H1 (cell line): ENCODE measurements around the gene LCN10. TPM values are rescaled to one million over a fixed set of nuclear protein-coding genes. Genes with fewer than 3 reads are reported as not detected.
A peak's percentile ranks its signal among the peaks of the same experiment; 100 is the strongest.

Experiments
- CTCF ChIA-PET: fragments of 300-600 bp; sonication (Branson Sonifier 250); formaldehyde crosslinking; loops from one replicate; lab custom pipeline; 2021; ENCODE audit not compliant: partially characterized antibody; lab: Charles Lee
- POLR2A ChIA-PET: fragments of 300-600 bp; sonication (Branson Sonifier 250); formaldehyde crosslinking; loops from one replicate; lab custom pipeline; 2021; ENCODE audit warnings: inconsistent platforms; ENCODE audit not compliant: partially characterized antibody; lab: Charles Lee
- DNase-seq, 2 experiments: peaks; one replicate each; pipeline versions ENCODE4 v3.0.0 to v3.0.0-alpha.2; 2010 to 2022; ENCODE audit warnings: low spot score in 2 of 2, low read depth in 1 of 2, mixed read lengths in 1 of 2
- FAIRE-seq: peaks from 2 replicates; lab custom pipeline; 2011; peaks lifted over from hg19 to GRCh38; lab: Jason Lieb, UNC
- H2AFZ ChIP-seq: 2 replicates; pipeline ENCODE4 v1.8.1; 2012; ENCODE audit warnings: low read length, inconsistent platforms
- H2AK5ac ChIP-seq: 2 replicates; pipeline ENCODE4 v1.6.1; 2013; ENCODE audit warnings: low read depth, low read length
- H2BK120ac ChIP-seq: replicated peaks from 2 replicates; pipeline ENCODE3; 2013; ENCODE audit warnings: low read depth, low read length, inconsistent platforms
- H2BK12ac ChIP-seq: 2 replicates; pipeline ENCODE4 v1.6.1; 2013; ENCODE audit warnings: low read depth, low read length
- H2BK15ac ChIP-seq: 2 replicates; pipeline ENCODE4 v1.6.1; 2013; ENCODE audit warnings: low read length
- H2BK20ac ChIP-seq: 2 replicates; pipeline ENCODE4 v1.6.1; 2013; ENCODE audit warnings: low read length
- H2BK5ac ChIP-seq: 2 replicates; pipeline ENCODE4 v1.6.1; 2013; ENCODE audit warnings: low read depth, low read length
- H3K14ac ChIP-seq: 2 replicates; pipeline ENCODE4 v1.6.1; 2013; ENCODE audit warnings: inconsistent platforms; ENCODE audit not compliant: insufficient read length
- H3K18ac ChIP-seq: 2 replicates; pipeline ENCODE4 v1.6.1; 2013; ENCODE audit warnings: low read length; ENCODE audit errors: extremely low read depth
- H3K23ac ChIP-seq: 2 replicates; pipeline ENCODE4 v1.6.1; 2013; ENCODE audit warnings: inconsistent platforms; ENCODE audit not compliant: insufficient read length
- H3K23me2 ChIP-seq: 2 replicates; pipeline ENCODE4 v1.6.1; 2013; ENCODE audit warnings: low read depth, low read length
- H3K27ac ChIP-seq: 2 replicates; pipeline ENCODE4 v1.6.1; 2011; ENCODE audit warnings: low read depth, low read length, inconsistent platforms
- H3K27me3 ChIP-seq, 4 experiments: replicated peaks in 1 of 4; 1 replicate in 1 of 4; 2 replicates in 3 of 4; pipeline versions ENCODE4 v1.6.1 to v1.8.1; 2011 to 2013; ENCODE audit warnings: low read length in 3 of 4, mild to moderate bottlenecking in 3 of 4, inconsistent platforms in 2 of 4, mixed read lengths in 2 of 4, moderate library complexity in 1 of 4; ENCODE audit not compliant: control insufficient read depth in 3 of 4, insufficient read depth in 3 of 4; ENCODE audit errors: extremely low read depth in 1 of 4
- H3K36me3 ChIP-seq, 4 experiments: 2 replicates each; pipeline versions ENCODE4 v1.6.1 to v1.8.1; 2011 to 2013; ENCODE audit warnings: mild to moderate bottlenecking in 4 of 4, low read length in 3 of 4, moderate library complexity in 2 of 4, control low read depth in 1 of 4, inconsistent platforms in 1 of 4; ENCODE audit not compliant: insufficient read depth in 4 of 4, control insufficient read depth in 2 of 4
- H3K4ac ChIP-seq: replicated peaks from 2 replicates; pipeline ENCODE3; 2013; ENCODE audit warnings: low read length, low read depth, mixed read lengths, inconsistent platforms; ENCODE audit not compliant: insufficient read length
- H3K4me1 ChIP-seq, 4 experiments: replicated peaks in 1 of 4; 1 replicate in 1 of 4; 2 replicates in 3 of 4; pipeline versions ENCODE4 v1.6.1 to v1.8.1; 2011 to 2013; ENCODE audit warnings: low read length in 3 of 4, inconsistent platforms in 2 of 4, mixed read lengths in 1 of 4; ENCODE audit not compliant: insufficient read depth in 4 of 4, control insufficient read depth in 3 of 4
- H3K4me2 ChIP-seq, 2 experiments: 2 replicates each; pipeline versions ENCODE4 v1.6.1 to v1.8.1; 2011 to 2013; ENCODE audit warnings: low read depth in 2 of 2, low read length in 2 of 2, control low read depth in 1 of 2, inconsistent platforms in 1 of 2, mild to moderate bottlenecking in 1 of 2; ENCODE audit not compliant: insufficient read depth in 1 of 2
- H3K4me3 ChIP-seq, 4 experiments: fragments of 200-600, 300-600 bp in 1 of 4; sonication (generic), shearing (Covaris generic), sonication (Bioruptor Twin) in 1 of 4; 2 replicates each; pipeline versions ENCODE4 v1.5.1 to v1.8.1; 2011 to 2016; ENCODE audit warnings: low read length in 4 of 4, low read depth in 3 of 4, control low read depth in 2 of 4, inconsistent platforms in 2 of 4, mild to moderate bottlenecking in 2 of 4, mixed read lengths in 1 of 4, moderate library complexity in 1 of 4; ENCODE audit not compliant: insufficient read depth in 2 of 4; ENCODE audit errors: extremely low read depth in 1 of 4
- H3K56ac ChIP-seq: replicated peaks from 2 replicates; pipeline ENCODE3; 2013; ENCODE audit warnings: low read depth, mild to moderate bottlenecking, mixed read lengths, low read length, inconsistent platforms; ENCODE audit not compliant: insufficient read length
- H3K79me1 ChIP-seq: 2 replicates; pipeline ENCODE4 v1.6.1; 2013; ENCODE audit warnings: low read depth, low read length, control low read depth
- H3K79me2 ChIP-seq, 2 experiments: 2 replicates each; pipeline versions ENCODE4 v1.6.1 to v1.8.1; 2012 to 2013; ENCODE audit warnings: low read length in 2 of 2, mild to moderate bottlenecking in 2 of 2, inconsistent platforms in 1 of 2; ENCODE audit not compliant: insufficient read depth in 2 of 2, control insufficient read depth in 1 of 2
- H3K9ac ChIP-seq, 4 experiments: replicated peaks in 1 of 4; 1 replicate in 1 of 4; 2 replicates in 3 of 4; pipeline versions ENCODE4 v1.6.1 to v1.8.1; 2011 to 2013; ENCODE audit warnings: low read depth in 3 of 4, low read length in 3 of 4, control low read depth in 2 of 4, mild to moderate bottlenecking in 2 of 4, moderate library complexity in 2 of 4, inconsistent platforms in 1 of 4; ENCODE audit errors: extremely low read depth in 1 of 4
- H3K9me3 ChIP-seq, 2 experiments: 2 replicates each; pipeline versions ENCODE4 v1.6.1 to v1.8.1; 2012 to 2013; ENCODE audit warnings: mild to moderate bottlenecking in 2 of 2, moderate library complexity in 2 of 2, control low read depth in 1 of 2, inconsistent platforms in 1 of 2, low read depth in 1 of 2, low read length in 1 of 2, mixed read lengths in 1 of 2; ENCODE audit not compliant: insufficient read depth in 2 of 2
- H4K20me1 ChIP-seq, 2 experiments: replicated peaks in 1 of 2; 2 replicates each; pipeline versions ENCODE3 to v1.8.1; 2011 to 2013; ENCODE audit warnings: inconsistent platforms in 2 of 2, low read length in 2 of 2, mild to moderate bottlenecking in 1 of 2; ENCODE audit not compliant: insufficient read depth in 2 of 2, control insufficient read depth in 1 of 2
- H4K5ac ChIP-seq: 2 replicates; pipeline ENCODE4 v1.6.1; 2013; ENCODE audit warnings: low read length, low read depth, mixed read lengths, inconsistent platforms; ENCODE audit not compliant: insufficient read length
- H4K8ac ChIP-seq: 2 replicates; pipeline ENCODE4 v1.8.0; 2013; ENCODE audit warnings: mild to moderate bottlenecking, moderate library complexity, low read length, inconsistent platforms; ENCODE audit not compliant: insufficient read depth; ENCODE audit errors: extremely low read depth
- H4K91ac ChIP-seq: replicated peaks from 2 replicates; pipeline ENCODE3; 2013; ENCODE audit warnings: low read length, mixed read lengths, inconsistent platforms; ENCODE audit not compliant: insufficient read length
- WGBS, 2 experiments: shearing (Covaris generic) in 1 of 2; methylation state at CpG; one replicate each; pipeline versions ENCODE4 v1.1.6 to v1.1.7; 2013 to 2015; ENCODE audit warnings: low lambda C conversion rate in 2 of 2, mixed read lengths in 2 of 2, inconsistent platforms in 1 of 2, low coverage in 1 of 2, missing lambda C conversion rate in 1 of 2; ENCODE audit not compliant: insufficient replicate concordance in 2 of 2, insufficient coverage in 1 of 2, insufficient read length in 1 of 2; ENCODE audit errors: extremely low coverage in 1 of 2, missing lambda C conversion rate in 1 of 2; 5-methylcytosine and 5-hydroxymethylcytosine counted together
- polyA plus RNA-seq, 7 experiments: library from polyadenylated mRNA; depleted of rRNA in 3 of 7; stranded (reverse) in 5 of 7; unstranded in 2 of 7; fragments of >200 nt in 5 of 7; fragments of 200-250 nt in 2 of 7; gene quantifications; 1 replicate in 5 of 7; 2 replicates in 1 of 7; 4 replicates in 1 of 7; pipeline versions ENCODE4 v1.2.1 to v1.2.3, GENCODE V29; 2011 to 2013; ENCODE audit warnings: missing spikeins in 2 of 7, mixed read lengths in 2 of 7
- total RNA-seq: library from RNA; stranded (reverse); fragmentation: NEBNext Ultra II Directional; extraction: Animal tissue kit (Norgen Biotek cat#: 25700); gene quantifications from 2 replicates; pipeline ENCODE4 v1.2.1, GENCODE V29; 2021

Gene LCN10
- total and polyA plus RNA-seq, 2 of the 8 experiments (the other 6 are each of a cell fraction or from before 2014, with no cell fraction given), result 2.6 to 2.8 TPM

GRCh38 chr9:136764301-136764891 lies 21.7 kb upstream of the LCN10 start, which contains the start of gene LCN15:
Gene LCN15, minus strand, starts transcription at chr9:136764518. Its CDS starts 30 bp downstream, at chr9:136764488.
- no peak within 1 kb of the TSS for H2BK120ac ChIP-seq
- H3K18ac ChIP-seq, result no peak within 1 kb of the TSS; the same call in none of the 2 replicates
- no peak within 1 kb of the TSS for H3K23ac ChIP-seq
- no peak within 1 kb of the TSS for H2BK20ac ChIP-seq
- H3K4me3 ChIP-seq, result peak within 1 kb of the TSS in 1 of 4 experiments; percentile 44; a peak in 2 of 8 replicates
- peak within 1 kb of the TSS; percentile 52 for H2BK5ac ChIP-seq
- ChIA-PET CTCF (interaction anchor here (1.3 to 8.5 kb wide), 3 partner anchors 14 to 184 kb away, joined by 3 to 88 read pairs (median 4); no protein-coding TSS in a partner anchor), POLR2A (interaction anchor here (1.3 kb wide), 1 partner anchor 36 kb away, joined by 4 read pairs; no protein-coding TSS in a partner anchor)
- H3K27ac ChIP-seq, result no peak within 1 kb of the TSS
- no peak within 1 kb of the TSS for H3K9ac ChIP-seq
- H3K4ac ChIP-seq, result no peak within 1 kb of the TSS
- peak within 1 kb of the TSS; percentile 65 to 69 for H3K4me2 ChIP-seq
- no peaks in the 10 kb centered on the region for H3K9me3 ChIP-seq
- no peak within 1 kb of the TSS for H2AFZ ChIP-seq
- FAIRE-seq (no peak), DNase-seq (no peak)
- H3K27me3 ChIP-seq, result no peaks in the 10 kb centered on the region; a peak in 2 of 7 replicates
- peak within 1 kb of the TSS; percentile 80; the same call in 1 of the 2 replicates for H2BK12ac ChIP-seq
- peak within 1 kb of the TSS; percentile 83 for H2BK15ac ChIP-seq
- H4K20me1 ChIP-seq, result no peaks in the 10 kb centered on the region
- no peaks in the 10 kb centered on the region for H3K79me1 ChIP-seq
- peaks cover 0 to 13% (median 6%) of the 10 kb centered on the region in 4 experiments; a peak in 4 of 7 replicates for H3K4me1 ChIP-seq
- H3K56ac ChIP-seq, result no peak within 1 kb of the TSS
- peak within 1 kb of the TSS; percentile 93 for H4K91ac ChIP-seq
- no peaks in the 10 kb centered on the region; the same call in 1 of the 2 replicates for H3K23me2 ChIP-seq
- H3K36me3 ChIP-seq, result no peaks in the 10 kb centered on the region
- H4K8ac ChIP-seq, result no peak within 1 kb of the TSS; the same call in none of the 2 replicates
- H4K5ac ChIP-seq, result peak within 1 kb of the TSS; percentile 25
- H2AK5ac ChIP-seq, result 0 out of 2 replicates have a peak within 1 kb of the TSS, but pooled peaks have one; percentile 53
- no peaks in the 10 kb centered on the region for H3K79me2 ChIP-seq
- 87% methylated on average over 14 of the region's 14 CpGs; no CpG with 5 or more reads in 1 of the 2 experiments for WGBS, 2 experiments
- H3K14ac ChIP-seq, result no peak within 1 kb of the TSS
